ENCODE data around the gene NRIP1. TPM values are rescaled to one million over a fixed set of nuclear protein-coding genes. Genes with fewer than 3 reads are reported as not detected.
A peak's percentile ranks its signal among the peaks of the same experiment; 100 is the strongest.

Gene NRIP1
- total and polyA plus RNA-seq, 2 experiments from 2014 or later = 9.1 to 16.8 TPM

GRCh38 chr21:15078180-15078579 is 13.4 kb upstream of the NRIP1 start:
- TF ChIP-seq, protein P1, sequence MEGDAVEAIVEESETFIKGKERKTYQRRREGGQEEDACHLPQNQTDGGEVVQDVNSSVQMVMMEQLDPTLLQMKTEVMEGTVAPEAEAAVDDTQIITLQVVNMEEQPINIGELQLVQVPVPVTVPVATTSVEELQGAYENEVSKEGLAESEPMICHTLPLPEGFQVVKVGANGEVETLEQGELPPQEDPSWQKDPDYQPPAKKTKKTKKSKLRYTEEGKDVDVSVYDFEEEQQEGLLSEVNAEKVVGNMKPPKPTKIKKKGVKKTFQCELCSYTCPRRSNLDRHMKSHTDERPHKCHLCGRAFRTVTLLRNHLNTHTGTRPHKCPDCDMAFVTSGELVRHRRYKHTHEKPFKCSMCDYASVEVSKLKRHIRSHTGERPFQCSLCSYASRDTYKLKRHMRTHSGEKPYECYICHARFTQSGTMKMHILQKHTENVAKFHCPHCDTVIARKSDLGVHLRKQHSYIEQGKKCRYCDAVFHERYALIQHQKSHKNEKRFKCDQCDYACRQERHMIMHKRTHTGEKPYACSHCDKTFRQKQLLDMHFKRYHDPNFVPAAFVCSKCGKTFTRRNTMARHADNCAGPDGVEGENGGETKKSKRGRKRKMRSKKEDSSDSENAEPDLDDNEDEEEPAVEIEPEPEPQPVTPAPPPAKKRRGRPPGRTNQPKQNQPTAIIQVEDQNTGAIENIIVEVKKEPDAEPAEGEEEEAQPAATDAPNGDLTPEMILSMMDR (IDR thresholded peaks at IDR 0.05; ENCODE audit: low read depth, low read length) = no peak
- no peaks in the 10 kb centered on the region for H3K4me1 ChIP-seq (ENCODE audit: low read depth)
- no peaks in the 10 kb centered on the region for H3K36me3 ChIP-seq
- no peak overlapping the region for H3K4me3 ChIP-seq
- H3K27ac ChIP-seq = no peak overlapping the region
- no peaks in the 10 kb centered on the region for H3K27me3 ChIP-seq
- no peak for DNase-seq (ENCODE audit: low read depth in 1 of 2, low spot score in 1 of 2)
- H3K9me3 ChIP-seq (ENCODE audit: low read depth) = no peaks in the 10 kb centered on the region

DNA sequence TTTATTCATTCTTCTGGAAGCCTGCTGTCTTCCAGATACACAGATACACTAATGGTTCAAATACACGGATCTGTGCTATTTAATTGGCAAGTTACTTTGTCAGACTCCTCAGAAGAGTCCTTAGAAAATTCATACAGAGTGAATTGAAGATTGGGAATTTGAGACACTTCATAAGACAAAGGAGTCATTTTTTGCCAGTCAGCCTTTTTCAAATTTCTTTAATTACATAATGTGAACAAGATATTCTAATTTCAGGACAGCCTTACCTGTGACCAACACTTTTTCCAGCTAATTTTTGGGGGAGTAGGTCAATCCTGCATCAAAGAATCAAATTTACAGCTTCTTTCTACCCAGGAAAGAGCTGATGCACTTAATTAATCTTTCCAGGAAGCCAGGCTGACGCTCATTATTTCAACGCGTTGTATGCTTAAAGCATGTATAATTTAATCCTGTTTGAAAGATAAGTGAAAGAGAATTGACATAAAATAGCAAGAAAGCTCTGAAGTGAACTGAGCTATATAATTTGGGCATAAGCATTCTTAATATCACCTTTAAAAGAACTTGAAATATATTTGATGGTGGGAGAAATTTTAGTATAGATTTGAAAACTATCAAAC is 12.8 kb upstream of the NRIP1 start:
- DNase-seq (ENCODE audit: low read depth in 1 of 2, low spot score in 1 of 2) = no peak
- Histone ChIP-seq H3K4me1 (ENCODE audit: low read depth) (no peaks in the 10 kb centered on the region), H3K9me3 (ENCODE audit: low read depth) (no peaks in the 10 kb centered on the region), H3K4me3 (no peak overlapping the region), H3K27me3 (no peaks in the 10 kb centered on the region), H3K27ac (no peak overlapping the region), H3K36me3 (no peaks in the 10 kb centered on the region)
- TF ChIP-seq, protein P1 (IDR thresholded peaks at IDR 0.05; ENCODE audit: low read depth, low read length) = no peak

- TF ChIP-seq, protein P1 (IDR thresholded peaks at IDR 0.05; ENCODE audit: low read depth, low read length) = no peak
- H3K27ac ChIP-seq = no peak overlapping the region
- H3K4me3 ChIP-seq = no peak overlapping the region
- no peak for DNase-seq (ENCODE audit: low read depth in 1 of 2, low spot score in 1 of 2)
- no peaks in the 10 kb centered on the region for H3K27me3 ChIP-seq
- H3K36me3 ChIP-seq = no peaks in the 10 kb centered on the region
- H3K9me3 ChIP-seq (ENCODE audit: low read depth) = no peaks in the 10 kb centered on the region
- no peaks in the 10 kb centered on the region for H3K4me1 ChIP-seq (ENCODE audit: low read depth)
Measured at GRCh38 chr21:15076730-15077129, 11.9 kb upstream of the NRIP1 start.

- no peak for DNase-seq (ENCODE audit: low read depth in 1 of 2, low spot score in 1 of 2)
- no peaks in the 10 kb centered on the region for H3K4me1 ChIP-seq (ENCODE audit: low read depth)
- no peaks in the 10 kb centered on the region for H3K36me3 ChIP-seq
- no peaks in the 10 kb centered on the region for H3K27me3 ChIP-seq
- TF ChIP-seq, protein P1 (IDR thresholded peaks at IDR 0.05; ENCODE audit: low read depth, low read length) = no peak
- H3K4me3 ChIP-seq = no peak overlapping the region
- H3K9me3 ChIP-seq (ENCODE audit: low read depth) = no peaks in the 10 kb centered on the region
- no peak overlapping the region for H3K27ac ChIP-seq
Measured at GRCh38 chr21:15071009-15071408, 6.2 kb upstream of the NRIP1 start.

DNA sequence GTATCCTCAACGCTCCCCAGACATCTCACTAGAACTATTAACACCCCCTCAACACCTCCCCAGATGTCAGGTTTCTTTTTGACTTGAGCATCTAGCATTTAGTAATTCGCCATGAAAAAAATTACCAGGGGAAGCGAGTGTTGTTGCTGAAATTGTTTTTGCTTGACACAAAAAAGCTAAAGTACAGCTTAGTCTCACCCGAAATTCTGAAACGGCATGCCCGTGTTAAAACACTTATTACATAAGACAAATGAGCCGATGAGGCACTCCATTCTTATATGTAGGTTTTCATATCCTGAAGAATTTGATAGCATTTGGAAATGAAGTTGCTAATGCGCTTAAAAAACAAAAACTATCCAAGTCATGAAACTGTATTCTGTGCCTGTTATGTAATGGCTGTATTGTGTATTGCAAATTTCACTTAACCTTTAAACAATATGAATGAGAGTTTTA is 1.3 kb upstream of the NRIP1 start:
- no peak for DNase-seq (ENCODE audit: low read depth in 1 of 2, low spot score in 1 of 2)
- H3K9me3 ChIP-seq (ENCODE audit: low read depth) = no peaks in the 10 kb centered on the region
- H3K27ac ChIP-seq = no peak overlapping the region

More for the DNA sequence above, 1.3 kb upstream of the NRIP1 start:
- TF ChIP-seq, protein P1 (IDR thresholded peaks at IDR 0.05; ENCODE audit: low read depth, low read length) = no peak
- no peaks in the 10 kb centered on the region for H3K36me3 ChIP-seq
- H3K4me3 ChIP-seq = peak overlapping the region; percentile 86
- no peaks in the 10 kb centered on the region for H3K27me3 ChIP-seq
- peaks cover 17% of the 10 kb centered on the region for H3K4me1 ChIP-seq (ENCODE audit: low read depth)

All from cardiac muscle cell (in vitro differentiated cells and primary cell).